Mesenchymal stem cell (in vitro differentiated cells and primary cell): ENCODE data around the gene CAMTA1.

Experiments
- DNase-seq: peaks from one replicate; pipeline ENCODE4 v3.0.0-alpha.2; 2013
- H2AFZ ChIP-seq: one replicate; pipeline ENCODE4 v1.6.1; 2013; ENCODE audit warnings: low read depth, mild to moderate bottlenecking, control low read depth, inconsistent platforms, low read length, moderate library complexity
- H2AK5ac ChIP-seq: 2 replicates; pipeline ENCODE4 v1.6.1; 2013; ENCODE audit warnings: low read length, moderate library complexity, mild to moderate bottlenecking, inconsistent platforms; ENCODE audit not compliant: severe bottlenecking
- H2BK120ac ChIP-seq: one replicate; pipeline ENCODE4 v1.6.1; 2013; ENCODE audit warnings: low read depth, mild to moderate bottlenecking, inconsistent platforms, low read length, moderate library complexity
- H2BK12ac ChIP-seq, 2 experiments: one replicate each; pipeline ENCODE4 v1.6.1; 2013; ENCODE audit warnings: inconsistent platforms in 2 of 2, low read length in 2 of 2, mild to moderate bottlenecking in 2 of 2, moderate library complexity in 2 of 2, control low read depth in 1 of 2
- H2BK15ac ChIP-seq: one replicate; pipeline ENCODE4 v1.6.1; 2013; ENCODE audit warnings: mild to moderate bottlenecking, low read depth, inconsistent platforms; ENCODE audit not compliant: poor library complexity, severe bottlenecking
- H2BK5ac ChIP-seq: 2 replicates; pipeline ENCODE4 v1.6.1; 2013; ENCODE audit warnings: low read depth, mild to moderate bottlenecking, low read length, control low read depth, inconsistent platforms; ENCODE audit not compliant: poor library complexity, severe bottlenecking
- H3K14ac ChIP-seq, 2 experiments: one replicate each; pipeline ENCODE4 v1.6.1; 2013; ENCODE audit warnings: inconsistent platforms in 2 of 2, low read length in 2 of 2, control low read depth in 1 of 2, mild to moderate bottlenecking in 1 of 2, moderate library complexity in 1 of 2
- H3K18ac ChIP-seq, 2 experiments: one replicate each; pipeline ENCODE4 v1.6.1; 2013; ENCODE audit warnings: inconsistent platforms in 2 of 2, low read length in 2 of 2, control low read depth in 1 of 2, low read depth in 1 of 2, mild to moderate bottlenecking in 1 of 2
- H3K23ac ChIP-seq, 2 experiments: one replicate each; pipeline ENCODE4 v1.6.1; 2013; ENCODE audit warnings: inconsistent platforms in 2 of 2, low read length in 2 of 2, mild to moderate bottlenecking in 2 of 2, moderate library complexity in 2 of 2, control low read depth in 1 of 2
- H3K27ac ChIP-seq: 2 replicates; pipeline ENCODE4 v1.5.1; 2013; ENCODE audit warnings: mild to moderate bottlenecking, moderate library complexity, low read length, control low read depth, inconsistent platforms; ENCODE audit not compliant: poor library complexity, severe bottlenecking
- H3K27me3 ChIP-seq, 2 experiments: 2 replicates each; pipeline versions ENCODE4 v1.6.1 to v1.7.0; 2013; ENCODE audit warnings: low read length in 2 of 2, mild to moderate bottlenecking in 2 of 2, moderate library complexity in 2 of 2, control low read depth in 1 of 2, inconsistent platforms in 1 of 2; ENCODE audit not compliant: control insufficient read depth in 1 of 2, insufficient read depth in 1 of 2
- H3K36me3 ChIP-seq, 2 experiments: 2 replicates each; pipeline versions ENCODE4 v1.6.1 to v1.7.0; 2013; ENCODE audit warnings: low read length in 2 of 2, control low read depth in 1 of 2, inconsistent platforms in 1 of 2, low read depth in 1 of 2, mild to moderate bottlenecking in 1 of 2; ENCODE audit not compliant: insufficient read depth in 2 of 2, control insufficient read depth in 1 of 2
- H3K4ac ChIP-seq, 2 experiments: one replicate each; pipeline ENCODE4 v1.6.1; 2013; ENCODE audit warnings: inconsistent platforms in 2 of 2, low read length in 2 of 2, mild to moderate bottlenecking in 2 of 2, moderate library complexity in 2 of 2, control low read depth in 1 of 2, low read depth in 1 of 2
- H3K4me1 ChIP-seq: 2 replicates; pipeline ENCODE4 v1.6.1; 2013; ENCODE audit warnings: low read depth, low read length, control low read depth; ENCODE audit not compliant: control insufficient read depth, insufficient read depth
- H3K4me2 ChIP-seq: 2 replicates; pipeline ENCODE4 v1.6.1; 2013; ENCODE audit warnings: low read length, mild to moderate bottlenecking, inconsistent platforms; ENCODE audit not compliant: poor library complexity, severe bottlenecking
- H3K4me3 ChIP-seq, 2 experiments: 2 replicates each; pipeline versions ENCODE4 v1.5.1 to v1.7.0; 2013; ENCODE audit warnings: low read length in 2 of 2, mild to moderate bottlenecking in 2 of 2, control low read depth in 1 of 2, low read depth in 1 of 2; ENCODE audit not compliant: insufficient read depth in 1 of 2
- H3K79me1 ChIP-seq: replicated peaks from 2 replicates; pipeline ENCODE4 v1.6.1; 2013; ENCODE audit warnings: mild to moderate bottlenecking, control low read depth, low read length, inconsistent platforms; ENCODE audit not compliant: poor library complexity, severe bottlenecking
- H3K9ac ChIP-seq: 2 replicates; pipeline ENCODE4 v1.7.0; 2013; ENCODE audit warnings: mild to moderate bottlenecking, low read length, moderate library complexity
- H3K9me3 ChIP-seq: 2 replicates; pipeline ENCODE4 v1.7.0; 2013; ENCODE audit warnings: mild to moderate bottlenecking, low read length; ENCODE audit not compliant: control insufficient read depth
- H4K8ac ChIP-seq: one replicate; pipeline ENCODE4 v1.6.1; 2013; ENCODE audit warnings: inconsistent platforms, mild to moderate bottlenecking, low read length, moderate library complexity
- H4K91ac ChIP-seq: one replicate; pipeline ENCODE4 v1.6.1; 2013; ENCODE audit warnings: mild to moderate bottlenecking, low read length, inconsistent platforms
- WGBS: methylation state at CpG from one replicate; pipeline ENCODE4 v1.1.7; 2013; ENCODE audit warnings: mixed read lengths; 5-methylcytosine and 5-hydroxymethylcytosine counted together

Gene CAMTA1

GRCh38 chr1:7079637-7080036 is 294.4 kb downstream of the CAMTA1 start:
- H3K4me1 ChIP-seq, result no peaks in the 10 kb centered on the region
- no peak overlapping the region for H4K91ac ChIP-seq
- no peak overlapping the region for H3K27ac ChIP-seq
- no peak overlapping the region for H2BK12ac ChIP-seq
- no peak overlapping the region for H3K18ac ChIP-seq
- no peak overlapping the region for H2BK120ac ChIP-seq
- no peak overlapping the region for H3K9ac ChIP-seq
- no peaks in the 10 kb centered on the region for H3K27me3 ChIP-seq
- no peak overlapping the region for H2AK5ac ChIP-seq
- H2BK15ac ChIP-seq, result no peak overlapping the region
- H3K23ac ChIP-seq, result no peak overlapping the region
- H3K9me3 ChIP-seq, result peaks cover 49% of the 10 kb centered on the region
- no peak overlapping the region for H3K4ac ChIP-seq
- no peak overlapping the region for H2BK5ac ChIP-seq
- no peak overlapping the region for H2AFZ ChIP-seq
- H4K8ac ChIP-seq, result no peak overlapping the region
- H3K79me1 ChIP-seq, result no peaks in the 10 kb centered on the region
- H3K4me2 ChIP-seq, result no peak overlapping the region
- H3K14ac ChIP-seq, result no peak overlapping the region
- DNase-seq, result no peak
- H3K4me3 ChIP-seq, result no peak overlapping the region
- 71% methylated on average over 1 of the region's 4 CpGs for WGBS
- no peaks in the 10 kb centered on the region for H3K36me3 ChIP-seq

- Histone ChIP-seq H2BK5ac (no peak overlapping the region), H3K4me1 (no peaks in the 10 kb centered on the region), H4K8ac (no peak overlapping the region), H3K4me2 (no peak overlapping the region), H3K36me3 (no peaks in the 10 kb centered on the region), H3K79me1 (no peaks in the 10 kb centered on the region), H3K9me3 (peaks cover 22% of the 10 kb centered on the region), H2AK5ac (no peak overlapping the region), H2BK15ac (no peak overlapping the region), H4K91ac (no peak overlapping the region), H2BK12ac (no peak overlapping the region), H3K23ac (no peak overlapping the region), H3K4me3 (no peak overlapping the region), H3K14ac (no peak overlapping the region), H3K18ac (no peak overlapping the region), H3K27me3 (peaks cover 12 to 22% of the 10 kb centered on the region in 2 experiments), H2AFZ (no peak overlapping the region), H3K9ac (no peak overlapping the region), H3K27ac (no peak overlapping the region), H2BK120ac (no peak overlapping the region), H3K4ac (no peak overlapping the region)
- WGBS, result 77% methylated on average over 16 of the region's 17 CpGs
- no peak for DNase-seq
These were observed 299.1 kb downstream of the CAMTA1 start for GRCh38 chr1:7084232-7084894.

GRCh38 chr1:7085521-7085920 is 300.3 kb downstream of the CAMTA1 start:
- Histone ChIP-seq H3K18ac (no peak overlapping the region), H3K4me3 (no peak overlapping the region), H2BK12ac (no peak overlapping the region), H2AK5ac (no peak overlapping the region), H3K4ac (no peak overlapping the region), H4K8ac (no peak overlapping the region), H3K27ac (no peak overlapping the region), H2BK120ac (no peak overlapping the region), H2BK5ac (no peak overlapping the region), H3K36me3 (no peaks in the 10 kb centered on the region), H3K27me3 (peaks cover 12 to 22% of the 10 kb centered on the region in 2 experiments), H3K4me2 (no peak overlapping the region), H4K91ac (no peak overlapping the region), H3K9me3 (peaks cover 14% of the 10 kb centered on the region), H3K4me1 (no peaks in the 10 kb centered on the region), H3K79me1 (no peaks in the 10 kb centered on the region), H2AFZ (no peak overlapping the region), H3K14ac (peak overlapping the region in 1 of 2 experiments; percentile 39), H3K9ac (no peak overlapping the region), H2BK15ac (no peak overlapping the region), H3K23ac (no peak overlapping the region)
- no peak for DNase-seq
- 73% methylated on average over 6 of the region's 6 CpGs for WGBS

GRCh38 chr1:7086106-7086505 is 300.9 kb downstream of the CAMTA1 start:
- H2AFZ ChIP-seq, result no peak overlapping the region
- no peaks in the 10 kb centered on the region for H3K36me3 ChIP-seq
- H3K4me3 ChIP-seq, result no peak overlapping the region
- no peak overlapping the region for H3K18ac ChIP-seq
- H4K8ac ChIP-seq, result no peak overlapping the region
- no peak overlapping the region for H2BK120ac ChIP-seq
- no peak for DNase-seq
- H3K14ac ChIP-seq, result no peak overlapping the region
- no peak overlapping the region for H2BK15ac ChIP-seq
- no peak overlapping the region for H2BK5ac ChIP-seq
- no peaks in the 10 kb centered on the region for H3K79me1 ChIP-seq
- H3K27me3 ChIP-seq, result peaks cover 12 to 22% of the 10 kb centered on the region in 2 experiments
- H3K23ac ChIP-seq, result no peak overlapping the region
- H3K9me3 ChIP-seq, result peaks cover 8% of the 10 kb centered on the region
- no peak overlapping the region for H3K4me2 ChIP-seq
- H2AK5ac ChIP-seq, result no peak overlapping the region
- H3K27ac ChIP-seq, result no peak overlapping the region
- H3K4me1 ChIP-seq, result no peaks in the 10 kb centered on the region
- H3K9ac ChIP-seq, result no peak overlapping the region
- no peak overlapping the region for H2BK12ac ChIP-seq
- no peak overlapping the region for H3K4ac ChIP-seq
- no peak overlapping the region for H4K91ac ChIP-seq
- 82% methylated on average over 11 of the region's 11 CpGs for WGBS
